Hepatocyte (in vitro differentiated cells): ENCODE results near the gene STAB2. TPM values are rescaled to one million over a fixed set of nuclear protein-coding genes. Genes with fewer than 3 reads are reported as not detected.

Source experiments
- DNase-seq: peaks from one replicate; pipeline ENCODE4 v3.0.0-alpha.2; 2016; ENCODE audit warnings: low spot score
- H2AFZ ChIP-seq: fragments of 200-600 bp; sonication (generic); 2 replicates; pipeline ENCODE4 v1.6.0; 2016; ENCODE audit warnings: antibody characterized with exemption, mild to moderate bottlenecking
- H3K27ac ChIP-seq: fragments of 200-600 bp; sonication (generic); 2 replicates; pipeline ENCODE4 v1.5.1; 2016; ENCODE audit warnings: mild to moderate bottlenecking
- H3K27me3 ChIP-seq: fragments of 200-600 bp; sonication (generic); 2 replicates; pipeline ENCODE4 v1.6.1; 2016
- H3K36me3 ChIP-seq: fragments of 200-600 bp; sonication (generic); replicated peaks from 2 replicates; pipeline ENCODE4 v1.5.1; 2016; ENCODE audit warnings: low read depth; ENCODE audit not compliant: insufficient read depth
- H3K4me1 ChIP-seq: fragments of 200-600 bp; sonication (generic); 2 replicates; pipeline ENCODE4 v1.5.1; 2016; ENCODE audit warnings: mild to moderate bottlenecking, moderate library complexity; ENCODE audit not compliant: insufficient read depth
- H3K4me2 ChIP-seq: fragments of 200-600 bp; sonication (generic); 2 replicates; pipeline ENCODE4 v1.6.0; 2016
- H3K4me3 ChIP-seq: fragments of 200-600 bp; sonication (generic); 2 replicates; pipeline ENCODE4 v1.5.1; 2016; ENCODE audit warnings: mild to moderate bottlenecking
- H3K79me2 ChIP-seq: fragments of 200-600 bp; sonication (generic); 2 replicates; pipeline ENCODE4 v1.6.0; 2017; ENCODE audit warnings: mild to moderate bottlenecking
- H3K9me2 ChIP-seq: fragments of 200-600 bp; sonication (generic); replicated peaks from 2 replicates; pipeline ENCODE4 v1.6.0; 2017; ENCODE audit warnings: mild to moderate bottlenecking; ENCODE audit not compliant: insufficient read depth
- H3K9me3 ChIP-seq: fragments of 200-600 bp; sonication (generic); 2 replicates; pipeline ENCODE4 v1.5.1; 2016; ENCODE audit warnings: low read depth, mild to moderate bottlenecking
- H4K20me1 ChIP-seq: fragments of 200-600 bp; sonication (generic); 2 replicates; pipeline ENCODE4 v1.6.0; 2016; ENCODE audit warnings: mild to moderate bottlenecking; ENCODE audit not compliant: insufficient read depth, poor library complexity, severe bottlenecking
- CTCF ChIP-seq: fragments of 200-600 bp; sonication (generic); IDR thresholded peaks from 2 replicates; pipeline ENCODE4 v1.5.1; 2016; ENCODE audit warnings: antibody characterized with exemption, mild to moderate bottlenecking; ENCODE audit not compliant: poor library complexity
- EZH2 ChIP-seq: fragments of 200-600 bp; sonication (generic); IDR thresholded peaks from 2 replicates; pipeline ENCODE4 v1.6.1; 2016; ENCODE audit warnings: antibody characterized with exemption, mild to moderate bottlenecking, borderline replicate concordance
- EZH2phosphoT487 ChIP-seq: fragments of 200-600 bp; sonication (generic); IDR thresholded peaks from one replicate; pipeline ENCODE4 v1.6.1; 2018; ENCODE audit warnings: antibody characterized with exemption, mild to moderate bottlenecking, low read depth, moderate library complexity; ENCODE audit not compliant: unreplicated experiment, severe bottlenecking
- WGBS: methylation state at CpG from one replicate; pipeline ENCODE4 v1.1.6; 2016; ENCODE audit warnings: low lambda C conversion rate; ENCODE audit errors: missing lambda C conversion rate; 5-methylcytosine and 5-hydroxymethylcytosine counted together
- polyA plus RNA-seq: library from polyadenylated mRNA; unstranded; fragments of >200 nt; fragmentation: Nextera tagmentation; extraction: Ambion mirVana; gene quantifications from 2 replicates; pipeline ENCODE4 v1.2.1, GENCODE V29; 2016
- total RNA-seq: library from RNA; depleted of rRNA; stranded (reverse); fragments of >200 nt; gene quantifications from 2 replicates; pipeline ENCODE4 v1.2.3, GENCODE V29; 2014

Gene STAB2
- total and polyA plus RNA-seq, 2 experiments from 2014 or later: not detected

GRCh38 chr12:103774977-103775560 lies 188.0 kb downstream of the STAB2 start:
- Histone ChIP-seq H3K36me3 (no peaks in the 10 kb centered on the region), H2AFZ (no peak overlapping the region), H3K4me2 (no peak overlapping the region), H3K9me2 (no peaks in the 10 kb centered on the region), H3K4me1 (no peaks in the 10 kb centered on the region), H3K9me3 (no peaks in the 10 kb centered on the region), H4K20me1 (no peaks in the 10 kb centered on the region), H3K27me3 (no peaks in the 10 kb centered on the region), H3K4me3 (no peak overlapping the region), H3K27ac (no peak overlapping the region), H3K79me2 (no peaks in the 10 kb centered on the region)
- TF ChIP-seq EZH2phosphoT487 (no peak), CTCF (no peak), EZH2 (no peak)
- WGBS: 94% methylated on average over 10 of the region's 10 CpGs
- DNase-seq: no peak

GRCh38 chr12:103778781-103779180 lies 191.7 kb downstream of the STAB2 start:
- DNase-seq: no peak
- WGBS: 54% methylated on average over 6 of the region's 6 CpGs
- Histone ChIP-seq H3K27me3 (no peaks in the 10 kb centered on the region), H3K9me3 (no peaks in the 10 kb centered on the region), H3K79me2 (no peaks in the 10 kb centered on the region), H4K20me1 (no peaks in the 10 kb centered on the region), H3K36me3 (no peaks in the 10 kb centered on the region), H3K27ac (no peak overlapping the region), H2AFZ (no peak overlapping the region), H3K4me1 (no peaks in the 10 kb centered on the region), H3K4me2 (no peak overlapping the region), H3K9me2 (no peaks in the 10 kb centered on the region), H3K4me3 (no peak overlapping the region)
- TF ChIP-seq CTCF (no peak), EZH2phosphoT487 (no peak), EZH2 (no peak)

DNA sequence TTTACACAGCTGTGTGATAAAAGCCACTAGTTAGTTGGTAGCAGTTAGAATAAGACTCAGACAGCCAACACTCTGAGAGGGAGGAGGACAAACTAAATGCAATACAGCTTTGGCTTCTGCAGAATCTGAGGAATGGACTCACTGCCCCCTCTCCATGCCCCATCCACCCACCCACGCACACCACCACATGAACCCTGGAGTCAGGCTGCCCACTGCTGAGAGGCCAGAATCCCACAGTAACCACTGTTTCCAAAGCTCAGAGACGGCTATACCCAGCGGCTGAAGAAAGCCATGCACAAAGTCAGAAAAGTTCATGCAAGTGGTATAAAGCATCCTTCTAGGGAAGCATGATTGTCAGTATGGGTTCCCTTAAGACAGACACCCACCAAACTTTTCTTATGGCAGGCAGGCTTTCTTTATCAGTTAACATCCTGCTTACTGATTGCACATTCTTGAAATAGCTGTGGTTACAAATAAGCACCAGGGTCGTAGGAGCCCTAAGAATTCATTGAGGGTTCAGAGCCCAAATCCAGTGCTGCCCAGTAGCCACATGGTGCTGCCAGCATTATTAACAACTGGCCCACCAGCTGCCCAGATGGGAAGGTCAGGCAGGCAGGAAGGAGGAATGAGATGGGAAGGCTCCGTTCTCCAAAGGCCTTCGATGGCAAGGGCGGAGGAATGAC lies 192.5 kb downstream of the STAB2 start:
- H3K4me1 ChIP-seq: no peaks in the 10 kb centered on the region
- no peaks in the 10 kb centered on the region for H4K20me1 ChIP-seq
- H3K27ac ChIP-seq: no peak overlapping the region
- H3K9me2 ChIP-seq: no peaks in the 10 kb centered on the region
- no peaks in the 10 kb centered on the region for H3K9me3 ChIP-seq
- H3K79me2 ChIP-seq: no peaks in the 10 kb centered on the region
- H3K36me3 ChIP-seq: no peaks in the 10 kb centered on the region
- 77% methylated on average over 7 of the region's 7 CpGs for WGBS
- H3K4me3 ChIP-seq: no peak overlapping the region
- DNase-seq: no peak
- no peak overlapping the region for H2AFZ ChIP-seq
- H3K4me2 ChIP-seq: no peak overlapping the region
- TF ChIP-seq CTCF (no peak), EZH2 (no peak), EZH2phosphoT487 (no peak)
- H3K27me3 ChIP-seq: no peaks in the 10 kb centered on the region
